Skin of body (tissue), 2 donors: ENCODE results near the gene HNF4A. TPM values are rescaled to one million over a fixed set of nuclear protein-coding genes. Genes with fewer than 3 reads are reported as not detected.

Source experiments
- DNase-seq: peaks from one replicate; lab custom pipeline; 2025; lab: John Stamatoyannopoulos, UW
- total RNA-seq: library from RNA; depleted of rRNA; stranded (reverse); fragments of >200 nt; gene quantifications from one replicate; pipeline ENCODE4 v1.2.3, GENCODE V29; 2014

HNF4A gene
- total RNA-seq, 1 donor from 2014 or later: 0.10 TPM

DNA sequence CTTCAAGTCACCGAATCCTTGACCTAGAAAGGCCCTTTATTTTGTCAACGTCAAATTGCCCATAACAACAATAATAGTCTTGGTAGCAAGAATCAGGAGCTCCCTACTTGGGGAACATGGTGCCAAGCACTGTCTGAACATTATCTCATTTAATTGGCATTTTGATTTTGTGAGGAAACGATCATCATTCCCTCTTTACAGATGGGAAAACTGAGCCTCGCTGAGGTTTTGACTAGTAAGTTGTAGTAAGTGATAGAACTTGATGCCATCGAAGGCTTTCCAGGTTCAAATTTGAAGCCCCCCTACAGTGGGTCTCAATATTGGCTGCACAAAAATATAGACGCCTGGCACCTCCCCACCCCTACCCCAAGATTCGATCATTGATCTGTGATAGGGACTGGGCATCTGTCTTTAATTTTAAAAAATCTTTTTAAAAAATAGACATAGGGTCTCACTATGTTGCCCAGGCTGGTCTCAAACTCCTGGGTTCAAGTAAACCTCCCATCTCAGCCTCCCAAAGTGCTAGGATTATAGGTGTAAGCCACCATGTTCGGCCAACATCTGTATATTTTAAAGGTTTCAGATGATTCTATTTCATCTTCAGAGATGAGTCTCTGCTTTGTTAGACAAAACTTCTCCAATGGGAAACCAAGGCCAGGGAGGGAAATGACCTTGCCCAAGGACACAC is 36.7 kb downstream of the HNF4A start:
- DNase-seq: no peak

DNA sequence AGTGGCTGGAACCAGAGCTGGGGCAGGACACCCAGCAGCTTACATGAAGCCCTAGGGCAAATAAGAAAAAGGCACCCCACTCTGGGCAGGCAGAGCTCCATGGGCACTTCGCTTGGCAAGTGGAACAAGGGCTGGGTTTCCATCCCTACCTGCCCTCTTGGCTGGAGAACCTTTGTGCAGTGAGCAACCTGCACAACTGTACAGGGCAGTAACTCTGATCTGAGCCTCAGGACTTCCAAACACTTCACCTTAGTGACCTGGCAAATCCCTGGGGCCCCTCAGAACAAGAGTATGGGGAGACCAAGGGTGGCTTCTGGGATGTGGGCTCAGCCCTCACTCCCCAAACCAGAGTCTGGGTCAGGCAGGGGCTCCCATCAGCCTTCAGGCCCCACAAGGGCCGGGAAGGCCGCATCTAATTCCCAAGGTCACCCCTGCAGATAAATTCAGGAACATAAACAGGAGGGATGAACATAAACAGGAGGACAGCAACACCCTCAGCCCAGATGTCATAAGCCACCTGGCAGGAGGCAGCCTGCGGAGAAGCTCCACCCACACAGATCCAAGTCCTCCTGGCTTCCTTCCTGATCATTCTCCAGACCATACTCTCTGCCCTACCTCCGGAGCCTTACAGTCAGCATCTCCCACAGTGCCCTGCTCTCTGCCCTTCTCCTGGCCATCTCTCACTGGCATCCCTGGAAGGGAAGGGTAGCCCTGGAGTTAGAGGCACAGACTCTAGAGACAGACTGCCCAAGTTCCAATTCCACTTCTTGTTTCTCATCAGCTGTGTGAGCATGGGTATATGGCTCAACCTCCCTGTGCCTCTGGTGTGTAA is 37.5 kb downstream of the HNF4A start:
- no peak for DNase-seq

DNA sequence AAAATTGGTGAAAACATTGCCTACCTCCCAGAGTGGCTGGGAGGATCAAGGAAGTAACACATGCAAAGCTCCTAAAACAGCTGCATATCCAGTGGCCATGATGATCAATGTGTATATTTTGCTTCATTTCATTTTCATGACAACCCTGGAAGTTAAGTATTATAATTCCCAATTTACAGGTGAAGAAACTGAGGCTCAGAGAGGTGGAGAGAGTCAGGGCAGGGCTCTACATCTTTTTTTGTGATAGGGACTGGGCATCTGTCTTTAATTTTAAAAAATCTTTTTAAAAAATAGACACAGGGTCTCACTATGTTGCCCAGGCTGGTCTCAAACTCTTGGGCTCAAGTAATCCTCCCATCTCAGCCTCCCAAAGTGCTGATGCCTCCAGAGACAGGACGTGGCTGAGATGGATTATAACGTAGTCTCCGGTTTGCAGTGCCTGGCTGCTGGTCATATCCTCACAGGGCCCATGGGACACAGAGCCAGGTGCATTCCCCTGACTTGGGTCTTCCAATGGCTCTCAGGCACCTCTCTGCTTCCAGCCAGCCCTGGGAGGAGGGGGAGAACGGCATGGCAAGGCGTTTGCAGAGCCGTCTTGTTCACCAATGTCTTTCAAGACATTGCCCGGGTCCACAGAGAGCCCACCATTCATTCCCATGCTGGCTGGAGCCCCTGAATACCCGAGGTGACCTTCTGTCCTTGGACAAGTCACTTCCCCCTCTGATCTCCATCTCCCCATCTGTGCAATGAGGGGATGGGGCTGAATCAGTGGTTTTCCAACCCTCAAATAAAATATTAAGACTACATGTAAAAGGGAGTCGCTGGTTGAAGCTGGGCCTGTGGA is 38.3 kb downstream of the HNF4A start:
- no peak for DNase-seq

DNA sequence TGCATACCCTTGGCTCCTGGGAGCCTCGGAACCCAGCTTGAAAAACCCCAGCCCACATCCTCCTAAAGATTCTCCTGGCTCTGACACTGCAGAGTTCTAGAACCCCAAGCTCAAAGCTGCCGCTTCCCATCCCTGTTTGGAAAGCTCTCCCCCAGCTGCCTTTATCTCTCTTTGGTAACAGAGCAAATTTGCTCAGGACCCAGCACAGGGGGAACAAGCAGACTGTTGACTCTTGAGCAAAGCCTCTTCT is 38.9 kb downstream of the HNF4A start:
- no peak for DNase-seq

DNA sequence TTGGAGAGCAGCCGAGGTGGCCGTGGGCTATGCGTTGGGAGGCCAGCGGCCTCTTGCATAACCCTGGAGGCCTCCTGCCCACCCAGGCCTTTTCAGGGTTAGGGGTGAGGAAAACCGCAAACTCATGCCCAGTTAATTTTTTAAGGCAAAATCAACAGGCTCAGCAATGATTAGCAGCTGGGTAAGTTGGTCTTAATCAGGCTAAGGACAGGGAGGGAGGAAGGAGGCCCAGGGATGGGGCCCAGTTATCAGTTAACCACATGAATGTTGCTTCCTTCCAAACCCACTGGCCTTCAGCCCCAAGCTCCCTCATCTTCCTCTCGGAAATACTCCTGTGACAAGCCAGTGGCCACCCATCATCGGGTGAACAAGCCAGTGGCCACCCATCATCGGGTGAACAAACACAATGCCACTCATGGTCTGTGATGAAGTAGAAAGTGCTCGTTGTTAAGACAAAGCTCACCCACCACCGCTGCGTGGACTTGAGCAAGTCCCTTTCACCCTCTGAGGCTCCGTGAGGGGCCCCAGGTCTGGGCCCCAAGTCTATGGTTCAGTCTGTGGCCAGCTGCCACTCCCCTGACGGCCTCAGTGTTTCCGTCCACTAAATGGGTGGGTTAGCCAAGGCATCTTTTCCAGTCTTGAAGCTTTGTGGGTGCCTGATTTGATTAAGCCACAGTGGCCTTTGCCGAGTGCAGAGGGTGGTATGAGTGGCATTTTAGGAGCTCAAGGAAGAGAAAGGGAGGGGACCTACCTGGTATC is 39.4 kb downstream of the HNF4A start:
- DNase-seq: no peak

DNA sequence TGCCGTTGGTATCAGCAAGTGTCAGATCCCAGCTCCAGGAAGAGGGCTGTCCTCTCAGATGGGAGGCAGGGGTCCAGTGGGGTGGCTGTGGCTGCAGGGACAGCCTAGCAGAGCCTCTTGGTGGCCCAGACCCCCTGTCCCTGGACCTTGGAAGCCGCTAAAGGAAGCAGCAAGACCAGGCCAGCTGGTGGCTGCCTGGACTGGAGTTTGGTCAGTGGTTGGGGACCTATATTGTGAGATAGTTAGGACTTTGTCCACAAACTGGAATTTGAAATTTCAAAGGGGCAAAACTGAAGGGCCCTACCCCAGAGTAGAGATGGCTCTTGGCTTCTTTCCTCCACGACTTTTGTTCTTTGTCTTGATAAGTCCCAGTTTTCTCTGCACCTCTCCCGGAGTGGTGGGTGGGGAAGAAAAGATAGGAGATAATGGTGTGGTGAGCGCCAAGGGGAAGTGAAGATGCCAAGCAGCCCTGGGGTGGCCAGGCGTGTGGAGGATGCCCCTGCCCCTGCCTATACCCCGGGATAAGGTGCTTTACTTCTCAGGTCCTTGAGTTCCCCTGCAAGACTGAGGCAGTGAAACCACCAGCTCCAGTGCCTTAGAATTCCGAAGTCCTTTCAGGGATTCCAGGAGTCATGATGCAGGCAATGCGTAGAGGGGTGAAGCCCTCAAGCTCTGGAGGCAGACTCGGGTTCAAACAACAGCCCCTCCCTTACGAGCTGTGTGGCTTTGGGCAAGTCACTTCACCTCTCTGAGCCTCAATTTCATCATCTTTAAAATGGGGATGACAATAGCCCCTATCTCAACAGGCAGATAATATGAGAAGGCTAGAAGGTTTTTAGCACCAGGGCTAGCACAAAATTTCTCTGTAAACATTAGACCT is 40.2 kb downstream of the HNF4A start:
- DNase-seq: no peak

DNA sequence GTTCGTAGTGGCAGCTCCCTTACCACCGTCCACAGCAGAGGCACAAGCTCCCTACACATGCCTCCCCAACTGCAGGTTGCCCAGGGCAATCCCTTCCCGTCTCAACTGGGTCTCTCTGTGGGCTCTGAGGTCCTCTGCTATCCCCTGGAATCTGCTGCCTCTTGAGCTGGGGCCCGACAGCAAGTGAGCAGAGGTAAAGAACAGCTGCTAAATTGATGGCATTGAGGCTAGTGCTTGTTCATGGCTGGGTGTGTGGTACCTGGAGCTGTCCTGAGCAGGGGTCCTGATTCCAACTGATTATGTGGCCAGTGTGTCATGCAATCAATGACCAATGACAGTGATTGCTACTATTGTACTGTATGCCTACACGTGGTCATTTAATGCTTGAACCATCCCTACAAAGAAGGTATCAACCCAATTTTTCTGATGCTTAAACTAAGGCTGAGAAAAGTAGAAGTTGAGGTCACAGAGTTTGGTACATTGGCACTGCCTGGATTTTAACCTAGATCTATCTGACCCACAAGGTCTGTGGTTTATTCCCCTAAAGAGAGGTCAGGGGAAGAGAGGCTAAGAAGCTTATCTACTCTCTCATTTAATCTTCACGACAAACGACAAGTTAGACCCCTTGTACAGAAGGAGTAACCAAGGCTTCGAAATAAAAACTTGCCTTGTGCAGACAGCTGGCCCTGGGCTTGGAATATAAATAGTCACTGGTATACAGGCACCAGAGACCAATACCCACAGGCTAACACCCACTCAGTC is 41.1 kb downstream of the HNF4A start:
- no peak for DNase-seq

DNA sequence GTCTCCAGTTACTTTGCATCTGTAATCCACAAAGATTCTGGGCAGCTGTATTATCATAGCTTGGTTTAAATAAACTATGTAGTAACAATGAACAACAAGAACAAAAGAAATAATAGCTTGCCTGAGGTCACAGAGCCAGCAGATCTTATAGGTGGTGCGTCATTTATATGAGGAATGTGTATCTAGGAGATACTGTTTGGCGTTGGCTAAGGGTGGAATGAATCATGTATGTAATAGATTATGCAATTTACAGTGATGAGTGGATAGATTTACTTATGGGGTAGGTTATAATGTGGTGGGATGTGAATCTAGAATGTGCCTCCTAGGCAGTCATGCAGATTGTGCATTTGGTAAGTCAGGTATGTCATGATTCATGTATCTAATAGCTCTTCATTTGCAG is 42.8 kb downstream of the HNF4A start:
- DNase-seq: no peak

DNA sequence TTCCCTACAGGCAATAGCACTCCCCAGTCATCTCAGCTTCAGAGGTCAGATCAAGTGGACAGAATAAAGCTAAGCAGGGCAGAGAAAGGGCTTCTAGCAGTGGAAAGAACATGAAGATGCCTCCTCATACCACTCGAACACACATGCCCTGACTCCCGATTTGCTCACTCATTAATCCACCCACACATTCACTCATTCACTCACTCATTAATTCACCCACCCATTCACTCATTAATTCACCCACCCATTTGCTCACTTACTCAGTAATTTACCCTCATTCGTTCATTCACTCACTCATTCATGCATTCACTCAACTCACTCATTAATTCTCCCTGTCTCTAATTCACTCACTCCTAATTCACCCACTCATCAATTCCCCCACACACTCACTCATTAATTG is 43.9 kb downstream of the HNF4A start:
- DNase-seq: no peak

DNA sequence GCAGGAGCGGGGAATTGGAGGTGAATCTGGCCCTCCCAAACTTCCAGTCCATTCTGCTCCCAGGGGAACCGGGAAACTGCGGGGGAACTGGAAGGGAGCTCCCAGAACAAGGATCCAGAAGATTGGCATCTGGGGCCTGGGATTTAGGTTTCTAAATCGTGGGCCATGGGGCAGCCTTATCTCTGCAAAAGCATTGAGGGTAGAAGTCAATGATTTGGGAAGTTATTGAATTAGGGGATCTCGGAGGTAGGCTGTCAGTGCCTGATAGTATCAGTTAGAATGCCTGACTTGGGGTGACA is 45.1 kb downstream of the HNF4A start:
- DNase-seq: no peak

DNA sequence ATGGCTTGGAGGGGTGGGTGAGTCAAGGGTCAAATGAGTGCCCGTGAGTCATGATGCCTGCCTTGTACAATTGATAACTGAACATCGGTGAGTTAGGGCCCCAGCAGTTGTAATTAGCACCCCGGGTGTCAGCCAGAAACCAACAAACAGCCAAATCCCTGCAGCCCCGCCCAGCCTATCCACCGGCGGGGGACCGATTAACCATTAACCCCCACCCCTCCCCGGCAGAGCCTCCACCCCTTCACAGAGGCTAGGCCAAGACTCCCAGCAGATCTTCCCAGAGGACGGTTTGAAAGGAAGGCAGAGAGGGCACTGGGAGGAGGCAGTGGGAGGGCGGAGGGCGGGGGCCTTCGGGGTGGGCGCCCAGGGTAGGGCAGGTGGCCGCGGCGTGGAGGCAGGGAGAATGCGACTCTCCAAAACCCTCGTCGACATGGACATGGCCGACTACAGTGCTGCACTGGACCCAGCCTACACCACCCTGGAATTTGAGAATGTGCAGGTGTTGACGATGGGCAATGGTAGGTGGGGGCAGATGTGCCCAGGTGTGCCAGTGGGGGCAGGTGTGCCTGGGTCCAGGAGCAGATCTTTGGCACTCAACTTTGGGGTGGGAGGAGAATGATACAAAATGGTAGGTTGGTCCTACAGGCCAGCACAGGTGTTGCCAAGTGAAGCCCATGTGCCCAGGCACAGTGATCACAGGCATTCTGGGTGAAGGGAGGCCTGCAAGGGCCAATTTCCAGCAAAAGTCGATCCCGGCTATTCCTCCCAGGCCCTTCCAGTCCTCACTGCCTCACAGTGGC is 45.7 kb downstream of the HNF4A start:
- DNase-seq: no peak

DNA sequence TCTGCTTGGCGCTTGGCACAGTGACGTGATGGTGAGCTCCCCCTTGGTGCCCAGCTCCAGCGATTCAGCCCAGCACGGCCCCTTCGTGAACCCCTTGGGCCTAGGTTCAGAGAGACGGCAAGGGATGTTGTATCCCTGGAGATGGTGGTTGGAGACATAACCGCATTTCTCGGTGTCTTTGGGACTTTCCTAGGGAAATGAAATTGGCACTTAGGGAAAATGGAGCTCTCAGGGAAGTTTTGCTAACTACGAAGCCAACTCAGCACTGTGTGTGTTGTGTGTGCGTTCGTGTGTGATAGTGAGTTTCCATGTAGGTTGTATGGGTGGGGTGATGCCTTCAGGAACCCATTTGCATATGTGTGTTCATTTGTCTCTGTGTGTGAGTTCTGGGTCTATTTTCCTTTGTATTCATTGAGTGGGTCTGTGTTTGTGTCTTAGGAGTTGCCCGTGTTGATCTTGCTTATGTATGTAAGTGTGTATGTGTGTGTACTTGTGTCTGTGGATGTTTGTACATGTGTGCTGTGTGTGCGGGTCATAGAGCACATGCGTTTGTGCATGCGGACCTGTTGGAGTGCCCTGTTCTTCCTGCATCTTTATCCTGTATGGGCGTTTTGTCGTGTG is 46.4 kb downstream of the HNF4A start:
- DNase-seq: no peak

DNA sequence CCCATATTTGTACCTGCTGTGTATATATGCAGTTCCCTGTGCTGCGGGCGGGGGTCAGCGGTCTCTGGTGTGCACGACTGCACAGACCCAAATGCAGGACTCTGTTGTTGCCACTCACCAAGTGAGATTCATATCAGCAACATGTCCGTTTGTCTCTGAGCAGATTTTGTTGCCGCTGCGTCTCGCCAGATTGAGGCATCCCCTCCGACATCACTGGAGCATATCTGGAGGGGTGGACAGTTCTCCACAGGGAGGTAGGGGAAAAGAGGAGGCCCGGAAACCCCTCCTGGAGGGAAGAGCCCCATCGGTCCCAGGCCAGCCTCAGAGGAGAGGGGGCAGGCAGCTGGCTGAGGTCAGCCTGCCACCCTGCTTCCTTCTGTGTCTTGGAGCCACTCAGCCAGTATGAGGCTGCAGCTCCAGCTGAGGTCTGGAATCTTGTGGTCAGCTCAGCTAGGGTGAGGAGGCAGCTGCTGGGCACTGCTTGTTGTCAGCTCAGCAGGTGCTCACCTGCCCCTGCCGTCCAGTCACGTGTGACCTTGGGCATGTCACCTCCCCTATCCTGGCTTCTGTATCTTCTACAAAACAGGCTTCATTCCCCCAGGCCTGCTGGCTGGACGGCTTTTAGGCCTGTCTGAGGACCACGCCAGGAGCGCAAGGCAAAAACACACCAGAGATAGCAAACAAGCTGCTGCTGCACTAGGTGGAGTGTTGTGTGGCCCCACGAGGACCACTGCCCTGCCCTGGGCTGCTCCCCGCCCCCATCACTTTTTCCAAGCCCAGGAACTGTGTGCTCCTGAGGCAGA is 47.1 kb downstream of the HNF4A start:
- DNase-seq: no peak

DNA sequence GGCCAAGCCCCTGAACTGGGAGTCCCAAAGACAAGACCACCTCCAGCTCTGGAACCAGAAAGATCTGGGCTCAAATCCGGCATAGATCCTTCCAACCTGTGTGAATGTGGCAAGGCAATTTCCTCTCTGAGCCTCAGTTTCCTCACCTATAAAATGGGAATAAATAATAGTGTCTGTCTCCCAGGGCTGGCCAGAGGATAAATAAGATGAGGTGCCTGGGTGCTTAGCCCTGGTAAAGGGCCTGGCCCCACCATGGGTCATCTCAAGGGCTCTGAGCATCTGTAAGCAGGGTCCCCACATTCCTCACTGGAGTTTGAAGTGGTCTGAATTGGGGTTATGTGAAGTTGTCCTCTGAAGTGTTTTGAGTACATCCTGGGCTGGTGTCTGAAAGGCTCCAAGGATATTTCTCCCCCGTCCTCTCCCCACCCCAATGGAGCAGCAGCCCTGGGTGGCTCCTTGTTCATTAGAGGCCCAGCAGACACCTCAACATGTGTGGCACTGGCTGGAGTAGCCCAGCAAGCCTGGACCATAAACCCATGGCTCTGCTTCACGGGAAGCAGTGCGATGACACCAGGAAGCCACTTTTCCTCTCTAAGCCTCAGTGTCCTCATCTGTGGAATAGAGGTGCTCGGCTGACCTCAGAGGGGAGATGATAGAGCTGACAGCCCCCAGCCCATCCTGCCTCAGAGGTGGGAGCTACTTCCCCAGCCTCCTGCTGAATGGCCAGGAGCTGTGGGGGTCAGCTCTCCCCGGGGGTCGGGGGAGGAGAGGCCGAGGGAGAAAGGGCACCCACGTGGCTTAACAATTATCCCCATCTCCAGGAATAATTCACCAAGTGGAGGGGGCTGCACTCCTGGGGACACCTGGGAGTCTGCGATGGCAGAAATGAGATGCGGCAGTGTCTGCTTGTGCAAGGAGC is 48.0 kb downstream of the HNF4A start:
- DNase-seq: no peak

DNA sequence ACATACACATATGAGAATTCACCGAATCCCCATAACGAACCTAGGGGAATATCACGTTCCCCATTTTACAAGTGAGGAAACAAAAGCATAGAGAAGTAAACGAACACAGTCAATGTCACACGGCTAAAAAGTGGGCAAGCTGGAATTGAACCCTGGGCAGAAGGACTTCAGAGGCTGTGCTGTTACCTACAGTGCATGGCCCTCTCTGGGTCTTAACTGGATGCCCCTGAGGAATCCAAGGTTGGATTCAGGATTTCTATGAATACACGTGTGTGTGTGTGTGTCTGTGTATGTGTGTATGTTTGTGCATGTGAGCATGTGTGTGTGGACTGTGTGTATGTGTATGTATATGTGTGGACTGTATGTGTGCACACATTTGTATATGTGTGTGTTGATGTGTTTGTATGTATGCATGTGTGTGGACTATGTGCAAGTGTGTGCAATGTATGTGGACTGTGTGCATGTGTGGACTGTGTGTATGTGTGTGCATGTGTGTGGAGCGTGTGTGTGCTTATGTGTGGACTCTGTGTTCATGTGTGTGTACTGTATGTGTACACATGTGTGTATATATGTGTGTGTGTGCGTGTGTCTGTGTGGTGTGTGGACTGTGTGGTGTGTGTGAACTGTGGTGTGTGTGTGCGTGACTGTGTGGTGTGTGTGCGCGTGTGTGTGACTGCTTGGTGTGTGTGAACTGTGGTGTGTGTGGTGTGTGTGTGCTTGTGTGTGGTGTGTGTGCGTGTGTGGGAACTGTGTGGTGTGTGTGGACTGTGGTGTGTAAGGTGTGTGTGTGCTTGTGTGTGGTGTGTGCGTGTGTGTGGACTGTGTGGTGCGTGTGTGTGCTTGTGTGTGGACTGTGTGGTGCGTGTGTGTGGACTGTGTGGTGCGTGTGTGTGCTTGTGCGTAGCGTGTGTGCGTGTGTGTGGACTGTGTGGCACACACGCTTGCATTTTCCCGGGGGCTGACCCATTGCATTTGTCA is 49.0 kb downstream of the HNF4A start:
- DNase-seq: no peak

DNA sequence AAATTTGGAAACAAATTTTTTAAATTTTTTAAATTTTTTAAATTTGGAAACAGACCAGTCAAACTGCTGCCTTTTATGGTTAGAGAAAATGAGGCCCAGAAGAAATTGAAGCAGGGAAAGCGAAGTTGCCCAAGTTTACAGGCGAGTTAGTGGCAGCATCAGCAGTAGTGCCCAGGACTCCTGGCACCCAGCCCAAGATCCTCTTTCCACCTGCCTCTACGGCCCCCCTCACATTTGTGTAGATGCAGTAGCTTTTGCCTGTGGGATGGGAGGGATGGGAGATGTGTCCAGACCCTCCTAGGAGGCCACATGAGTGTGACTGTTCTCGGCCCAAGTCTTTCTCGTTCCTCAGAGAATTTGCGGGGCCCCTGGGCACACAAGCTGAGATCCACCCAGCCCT is 49.8 kb downstream of the HNF4A start:
- DNase-seq: no peak
